DND-41 (cell line): ENCODE results near the gene IL17REL.

Source experiments
- ATAC-seq: fragments of 200-7000 bp; cut with Tn5 transposase; 3 replicates; pipeline ENCODE4 v1.9.1; 2021; ENCODE audit warnings: low read depth; ENCODE audit not compliant: insufficient read depth
- DNase-seq: peaks from one replicate; pipeline ENCODE4 v3.0.0-alpha.2; 2020
- H2AFZ ChIP-seq: 2 replicates; pipeline ENCODE4 v1.6.0; 2012; ENCODE audit warnings: low read depth, low read length
- H3K27ac ChIP-seq: 2 replicates; pipeline ENCODE4 v1.5.1; 2012; ENCODE audit warnings: low read length, inconsistent platforms
- H3K27me3 ChIP-seq: fragments of 200-600 bp; sonication (generic); 2 replicates; pipeline ENCODE4 v1.6.0; 2012; ENCODE audit warnings: low read length, mild to moderate bottlenecking, inconsistent platforms; ENCODE audit not compliant: insufficient read depth, poor library complexity
- H3K36me3 ChIP-seq: 2 replicates; pipeline ENCODE4 v1.5.1; 2012; ENCODE audit warnings: low read length, inconsistent platforms; ENCODE audit not compliant: insufficient read depth
- H3K4me1 ChIP-seq: 2 replicates; pipeline ENCODE4 v1.5.1; 2012; ENCODE audit warnings: mild to moderate bottlenecking, low read length; ENCODE audit not compliant: insufficient read depth
- H3K4me2 ChIP-seq: 2 replicates; pipeline ENCODE4 v1.6.0; 2012; ENCODE audit warnings: mild to moderate bottlenecking, moderate library complexity, low read length, inconsistent platforms; ENCODE audit not compliant: insufficient read depth
- H3K4me3 ChIP-seq, 2 experiments: fragments of 200-600 bp in 1 of 2; shearing (Covaris generic) in 1 of 2; 2 replicates each; pipeline ENCODE4 v1.5.1; 2012 to 2016; ENCODE audit warnings: inconsistent platforms in 2 of 2, low read length in 2 of 2, mild to moderate bottlenecking in 2 of 2, low read depth in 1 of 2, moderate library complexity in 1 of 2
- H3K79me2 ChIP-seq: 2 replicates; pipeline ENCODE4 v1.6.0; 2012; ENCODE audit warnings: low read length, inconsistent platforms; ENCODE audit not compliant: insufficient read depth
- H3K9ac ChIP-seq: 2 replicates; pipeline ENCODE4 v1.6.0; 2012; ENCODE audit warnings: low read depth, mild to moderate bottlenecking, inconsistent platforms, low read length, moderate library complexity
- H3K9me3 ChIP-seq: 2 replicates; pipeline ENCODE4 v1.5.1; 2012; ENCODE audit warnings: low read length, moderate library complexity, mild to moderate bottlenecking, inconsistent platforms; ENCODE audit not compliant: insufficient read depth, severe bottlenecking
- H4K20me1 ChIP-seq: 2 replicates; pipeline ENCODE4 v1.6.0; 2012; ENCODE audit warnings: low read length; ENCODE audit not compliant: insufficient read depth
- CTCF ChIP-seq: IDR thresholded peaks from 2 replicates; pipeline ENCODE4 v1.5.1; 2012; ENCODE audit warnings: borderline replicate concordance, low read length, moderate library complexity, mild to moderate bottlenecking; ENCODE audit not compliant: poor library complexity, severe bottlenecking; ENCODE audit errors: extremely low read depth
- EZH2 ChIP-seq: IDR thresholded peaks from 3 replicates; pipeline ENCODE4 v1.6.1; 2012; ENCODE audit warnings: borderline replicate concordance, low read depth, mild to moderate bottlenecking, moderate library complexity, low read length, inconsistent platforms; ENCODE audit not compliant: severe bottlenecking

Gene IL17REL

GRCh38 chr22:50058061-50058905 is 45.7 kb upstream of the IL17REL start, which contains the start of gene TTLL8:
TTLL8 (minus strand) TSS chr22:50058298.
- DNase-seq (no peak), ATAC-seq (no peak)
- H3K4me2 ChIP-seq: no peak within 1 kb of the TSS
- no peaks in the 10 kb centered on the region for H3K9me3 ChIP-seq
- TF ChIP-seq CTCF (no peak), EZH2 (no peak)
- no peaks in the 10 kb centered on the region for H3K4me1 ChIP-seq
- H3K27me3 ChIP-seq: no peaks in the 10 kb centered on the region
- no peak within 1 kb of the TSS for H2AFZ ChIP-seq
- no peaks in the 10 kb centered on the region; the same call in 1 of the 2 replicates for H4K20me1 ChIP-seq
- no peak within 1 kb of the TSS for H3K27ac ChIP-seq
- H3K36me3 ChIP-seq: no peaks in the 10 kb centered on the region
- no peak within 1 kb of the TSS for H3K4me3 ChIP-seq
- no peaks in the 10 kb centered on the region for H3K79me2 ChIP-seq
- H3K9ac ChIP-seq: no peak within 1 kb of the TSS

GRCh38 chr22:50057278-50058060 is 44.9 kb upstream of the IL17REL start:
- Histone ChIP-seq H3K79me2 (no peaks in the 10 kb centered on the region), H3K4me1 (no peaks in the 10 kb centered on the region), H2AFZ (no peak overlapping the region), H3K27ac (no peak overlapping the region), H4K20me1 (no peaks in the 10 kb centered on the region; the same call in 1 of the 2 replicates), H3K9me3 (no peaks in the 10 kb centered on the region), H3K4me2 (no peak overlapping the region), H3K36me3 (no peaks in the 10 kb centered on the region), H3K27me3 (no peaks in the 10 kb centered on the region), H3K4me3 (no peak overlapping the region), H3K9ac (no peak overlapping the region)
- ATAC-seq (no peak), DNase-seq (no peak)
- TF ChIP-seq EZH2 (no peak), CTCF (no peak)

- Histone ChIP-seq H3K79me2 (no peaks in the 10 kb centered on the region), H2AFZ (no peak overlapping the region), H4K20me1 (no peaks in the 10 kb centered on the region; the same call in 1 of the 2 replicates), H3K4me1 (no peaks in the 10 kb centered on the region), H3K9ac (no peak overlapping the region), H3K4me2 (no peak overlapping the region), H3K9me3 (no peaks in the 10 kb centered on the region), H3K4me3 (no peak overlapping the region), H3K27ac (no peak overlapping the region), H3K27me3 (no peaks in the 10 kb centered on the region), H3K36me3 (no peaks in the 10 kb centered on the region)
- ATAC-seq (no peak), DNase-seq (no peak)
- TF ChIP-seq CTCF (no peak), EZH2 (no peak)
Measured at GRCh38 chr22:50056214-50056972, 43.8 kb upstream of the IL17REL start.
